SU-DHL-6 (cell line): ENCODE results near the gene CALHM1.

Source experiments
- H2AFZ ChIP-seq: fragments of 200-600 bp; sonication (generic); 2 replicates; pipeline ENCODE4 v1.6.1; 2014; ENCODE audit warnings: low read depth, mild to moderate bottlenecking, moderate library complexity, mixed read lengths, antibody characterized with exemption, low read length; ENCODE audit not compliant: severe bottlenecking
- H3F3A ChIP-seq: fragments of 200-600 bp; shearing (Covaris generic); 2 replicates; pipeline ENCODE4 v1.6.0; 2016; ENCODE audit warnings: antibody characterized with exemption, mild to moderate bottlenecking; ENCODE audit not compliant: insufficient read depth
- H3K27ac ChIP-seq: fragments of 200-600 bp; sonication (generic); 2 replicates; pipeline ENCODE4 v1.5.1; 2016; ENCODE audit warnings: low read depth, mild to moderate bottlenecking, low read length, moderate library complexity, mixed read lengths
- H3K27me3 ChIP-seq: fragments of 200-600 bp; sonication (generic), shearing (Covaris generic); 2 replicates; pipeline ENCODE4 v1.6.0; 2014; ENCODE audit warnings: mild to moderate bottlenecking, low read length
- H3K36me3 ChIP-seq: fragments of 200-600 bp; sonication (generic); 2 replicates; pipeline ENCODE4 v1.6.1; 2014; ENCODE audit warnings: mild to moderate bottlenecking, low read length, mixed read lengths
- H3K4me2 ChIP-seq: fragments of 300-600, 200-600 bp; shearing (Covaris generic), sonication (generic); 2 replicates; pipeline ENCODE4 v1.6.0; 2014; ENCODE audit warnings: low read length, low read depth, mild to moderate bottlenecking; ENCODE audit not compliant: poor library complexity, severe bottlenecking
- H3K4me3 ChIP-seq: fragments of 200-600 bp; sonication (generic); 2 replicates; pipeline ENCODE4 v1.5.1; 2014; ENCODE audit warnings: antibody characterized with exemption, low read length, mild to moderate bottlenecking, mixed read lengths; ENCODE audit not compliant: insufficient read depth, poor library complexity, severe bottlenecking
- H3K79me2 ChIP-seq: fragments of 200-600 bp; sonication (generic); 2 replicates; pipeline ENCODE4 v1.6.1; 2014; ENCODE audit warnings: mild to moderate bottlenecking, low read length, moderate library complexity; ENCODE audit not compliant: insufficient read depth
- H3K9ac ChIP-seq: fragments of 200-600 bp; sonication (generic); 2 replicates; pipeline ENCODE4 v1.7.0; 2014; ENCODE audit warnings: mild to moderate bottlenecking, low read length
- H3K9me2 ChIP-seq: fragments of 200-600 bp; sonication (generic); replicated peaks from 2 replicates; pipeline ENCODE4 v1.6.1; 2014; ENCODE audit warnings: low read length; ENCODE audit not compliant: insufficient read depth
- H3K9me3 ChIP-seq: fragments of 200-600 bp; sonication (generic); 2 replicates; pipeline ENCODE4 v1.6.1; 2014; ENCODE audit warnings: low read length, mixed read lengths; ENCODE audit not compliant: insufficient read depth
- H4K20me1 ChIP-seq: fragments of 200-600 bp; sonication (generic); 2 replicates; pipeline ENCODE4 v1.6.1; 2014; ENCODE audit warnings: low read depth, mild to moderate bottlenecking, antibody characterized with exemption, low read length, moderate library complexity, mixed read lengths
- EZH2phosphoT487 ChIP-seq: fragments of 200-600 bp; sonication (generic), shearing (Covaris generic); conservative IDR thresholded peaks from 2 replicates; pipeline ENCODE4 v1.6.1; 2018; ENCODE audit warnings: mild to moderate bottlenecking, antibody characterized with exemption, low read length, moderate library complexity, mixed read lengths
- TF ChIP-seq, protein P1 (sequence below): fragments of 200-600 bp; sonication (generic); IDR thresholded peaks from one replicate; pipeline ENCODE4 v1.5.1; 2017; ENCODE audit warnings: antibody characterized with exemption, mild to moderate bottlenecking, low read length, moderate library complexity; ENCODE audit not compliant: insufficient read depth, poor library complexity, severe bottlenecking

Gene CALHM1

GRCh38 chr10:103428989-103429643 lies 29.6 kb downstream of the CALHM1 start:
- Histone ChIP-seq H3K9me3 (no peaks in the 10 kb centered on the region), H3K4me2 (no peak overlapping the region), H4K20me1 (no peaks in the 10 kb centered on the region), H3K79me2 (no peaks in the 10 kb centered on the region), H3K27ac (no peak overlapping the region), H3K9me2 (no peaks in the 10 kb centered on the region), H3F3A (no peaks in the 10 kb centered on the region), H3K36me3 (peaks cover 21% of the 10 kb centered on the region), H3K4me3 (no peak overlapping the region), H3K27me3 (no peaks in the 10 kb centered on the region), H2AFZ (no peak overlapping the region), H3K9ac (no peak overlapping the region)
- TF ChIP-seq, protein P1, sequence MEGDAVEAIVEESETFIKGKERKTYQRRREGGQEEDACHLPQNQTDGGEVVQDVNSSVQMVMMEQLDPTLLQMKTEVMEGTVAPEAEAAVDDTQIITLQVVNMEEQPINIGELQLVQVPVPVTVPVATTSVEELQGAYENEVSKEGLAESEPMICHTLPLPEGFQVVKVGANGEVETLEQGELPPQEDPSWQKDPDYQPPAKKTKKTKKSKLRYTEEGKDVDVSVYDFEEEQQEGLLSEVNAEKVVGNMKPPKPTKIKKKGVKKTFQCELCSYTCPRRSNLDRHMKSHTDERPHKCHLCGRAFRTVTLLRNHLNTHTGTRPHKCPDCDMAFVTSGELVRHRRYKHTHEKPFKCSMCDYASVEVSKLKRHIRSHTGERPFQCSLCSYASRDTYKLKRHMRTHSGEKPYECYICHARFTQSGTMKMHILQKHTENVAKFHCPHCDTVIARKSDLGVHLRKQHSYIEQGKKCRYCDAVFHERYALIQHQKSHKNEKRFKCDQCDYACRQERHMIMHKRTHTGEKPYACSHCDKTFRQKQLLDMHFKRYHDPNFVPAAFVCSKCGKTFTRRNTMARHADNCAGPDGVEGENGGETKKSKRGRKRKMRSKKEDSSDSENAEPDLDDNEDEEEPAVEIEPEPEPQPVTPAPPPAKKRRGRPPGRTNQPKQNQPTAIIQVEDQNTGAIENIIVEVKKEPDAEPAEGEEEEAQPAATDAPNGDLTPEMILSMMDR = no peak
- no peak for TF ChIP-seq EZH2phosphoT487

DNA sequence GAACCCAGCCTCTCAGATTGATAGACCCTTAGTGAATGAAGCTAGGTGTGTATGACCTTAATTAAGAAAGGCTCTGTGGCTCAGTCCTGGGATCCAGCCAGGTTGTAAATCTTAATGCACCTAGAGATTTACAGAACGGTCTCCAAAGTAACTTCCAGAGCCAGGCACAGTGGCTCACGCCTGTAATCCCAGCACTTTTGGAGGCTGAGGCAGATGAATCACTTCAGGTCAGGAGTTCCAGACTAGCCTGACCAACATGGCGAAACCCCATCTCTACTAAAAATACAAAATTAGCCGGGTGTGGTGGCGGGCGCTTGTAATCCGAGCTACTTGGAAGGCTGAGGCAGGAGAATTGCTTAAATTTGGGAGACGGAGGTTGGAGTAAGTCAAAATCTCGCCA lies 30.8 kb downstream of the CALHM1 start:
- Histone ChIP-seq H3F3A (no peaks in the 10 kb centered on the region), H3K9ac (no peak overlapping the region), H3K79me2 (no peaks in the 10 kb centered on the region), H3K4me3 (no peak overlapping the region), H3K27ac (no peak overlapping the region), H3K9me2 (no peaks in the 10 kb centered on the region), H3K36me3 (peaks cover 20% of the 10 kb centered on the region), H3K27me3 (no peaks in the 10 kb centered on the region), H2AFZ (no peak overlapping the region), H3K9me3 (no peaks in the 10 kb centered on the region), H4K20me1 (no peaks in the 10 kb centered on the region), H3K4me2 (no peak overlapping the region)
- TF ChIP-seq, protein P1 = no peak
- TF ChIP-seq EZH2phosphoT487 = no peak

- H2AFZ ChIP-seq = no peak overlapping the region
- H4K20me1 ChIP-seq = no peaks in the 10 kb centered on the region
- no peaks in the 10 kb centered on the region for H3K79me2 ChIP-seq
- no peaks in the 10 kb centered on the region for H3K27me3 ChIP-seq
- no peak overlapping the region for H3K4me3 ChIP-seq
- H3K27ac ChIP-seq = no peak overlapping the region
- TF ChIP-seq EZH2phosphoT487 = no peak
- TF ChIP-seq, protein P1 = no peak
- no peak overlapping the region for H3K9ac ChIP-seq
- no peaks in the 10 kb centered on the region for H3K9me3 ChIP-seq
- H3K9me2 ChIP-seq = no peaks in the 10 kb centered on the region
- peaks cover 15% of the 10 kb centered on the region; the same call in 1 of the 2 replicates for H3K36me3 ChIP-seq
- no peak overlapping the region for H3K4me2 ChIP-seq
- H3F3A ChIP-seq = no peaks in the 10 kb centered on the region
Measured at GRCh38 chr10:103423748-103424147, 35.0 kb downstream of the CALHM1 start.
